ENCODE measurements around the gene BRAP. TPM values are rescaled to one million over a fixed set of nuclear protein-coding genes. Genes with fewer than 3 reads are reported as not detected.

BRAP gene
- total RNA-seq, 3 donors from 2014 or later (not counting 1 experiment from before 2014, with no cell fraction given), result 24.6 to 28.8 (median 27.8) TPM

DNA sequence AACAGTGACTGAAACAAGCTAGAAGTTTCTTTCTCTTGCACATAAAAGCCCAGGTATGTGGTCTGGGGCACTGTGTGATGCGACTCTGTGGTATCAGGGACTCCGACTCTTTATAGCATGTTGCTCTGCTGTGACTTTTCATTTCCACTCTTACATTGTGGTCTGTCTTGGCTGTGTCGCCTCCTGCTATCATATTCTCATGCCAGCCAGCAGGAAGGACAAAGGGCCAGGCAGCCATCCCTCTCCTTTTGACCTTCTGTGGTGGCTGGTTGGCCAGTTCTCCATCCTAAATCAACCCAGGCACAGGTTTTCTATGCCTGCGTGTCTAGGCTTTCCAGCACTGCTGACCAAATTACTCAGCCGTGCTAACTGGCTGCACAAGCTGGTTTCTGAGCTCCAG is 8.1 kb upstream of the BRAP start:
- DNase-seq, result no peak
- TF ChIP-seq, protein P1, sequence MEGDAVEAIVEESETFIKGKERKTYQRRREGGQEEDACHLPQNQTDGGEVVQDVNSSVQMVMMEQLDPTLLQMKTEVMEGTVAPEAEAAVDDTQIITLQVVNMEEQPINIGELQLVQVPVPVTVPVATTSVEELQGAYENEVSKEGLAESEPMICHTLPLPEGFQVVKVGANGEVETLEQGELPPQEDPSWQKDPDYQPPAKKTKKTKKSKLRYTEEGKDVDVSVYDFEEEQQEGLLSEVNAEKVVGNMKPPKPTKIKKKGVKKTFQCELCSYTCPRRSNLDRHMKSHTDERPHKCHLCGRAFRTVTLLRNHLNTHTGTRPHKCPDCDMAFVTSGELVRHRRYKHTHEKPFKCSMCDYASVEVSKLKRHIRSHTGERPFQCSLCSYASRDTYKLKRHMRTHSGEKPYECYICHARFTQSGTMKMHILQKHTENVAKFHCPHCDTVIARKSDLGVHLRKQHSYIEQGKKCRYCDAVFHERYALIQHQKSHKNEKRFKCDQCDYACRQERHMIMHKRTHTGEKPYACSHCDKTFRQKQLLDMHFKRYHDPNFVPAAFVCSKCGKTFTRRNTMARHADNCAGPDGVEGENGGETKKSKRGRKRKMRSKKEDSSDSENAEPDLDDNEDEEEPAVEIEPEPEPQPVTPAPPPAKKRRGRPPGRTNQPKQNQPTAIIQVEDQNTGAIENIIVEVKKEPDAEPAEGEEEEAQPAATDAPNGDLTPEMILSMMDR (IDR thresholded peaks at IDR 0.05), result no peak
- Histone ChIP-seq H3K4me3 (ENCODE audit: low read length) (no peak overlapping the region), H3K4me1 (ENCODE audit: control insufficient read depth, insufficient read depth, low read length) (no peaks in the 10 kb centered on the region), H3K36me3 (ENCODE audit: control insufficient read depth, insufficient read depth, low read length) (peaks cover 15% of the 10 kb centered on the region), H3K9me3 (ENCODE audit: control insufficient read depth, insufficient read depth, low read length) (no peaks in the 10 kb centered on the region), H3K27ac (ENCODE audit: low read length) (no peak overlapping the region), H3K27me3 (ENCODE audit: control insufficient read depth, insufficient read depth, low read length) (no peaks in the 10 kb centered on the region)
- peaks cover 0 to 6% of the 10 kb centered on the region in 2 donors for H3K4me1 Mint-ChIP-seq
- H3K27ac Mint-ChIP-seq, result no peak overlapping the region
- no peaks in the 10 kb centered on the region for H3K27me3 Mint-ChIP-seq (ENCODE audit: low read depth in 2 of 2)
- ATAC-seq, result no peak
- intact Hi-C loops (cut with micrococcal nuclease), result no loop called here
- WGBS (ENCODE audit: insufficient coverage), result 93% methylated on average over 5 of the region's 5 CpGs
- H3K4me3 Mint-ChIP-seq, result no peak overlapping the region
- no peaks in the 10 kb centered on the region for H3K9me3 Mint-ChIP-seq
- H3K36me3 Mint-ChIP-seq, result no peaks in the 10 kb centered on the region

DNA sequence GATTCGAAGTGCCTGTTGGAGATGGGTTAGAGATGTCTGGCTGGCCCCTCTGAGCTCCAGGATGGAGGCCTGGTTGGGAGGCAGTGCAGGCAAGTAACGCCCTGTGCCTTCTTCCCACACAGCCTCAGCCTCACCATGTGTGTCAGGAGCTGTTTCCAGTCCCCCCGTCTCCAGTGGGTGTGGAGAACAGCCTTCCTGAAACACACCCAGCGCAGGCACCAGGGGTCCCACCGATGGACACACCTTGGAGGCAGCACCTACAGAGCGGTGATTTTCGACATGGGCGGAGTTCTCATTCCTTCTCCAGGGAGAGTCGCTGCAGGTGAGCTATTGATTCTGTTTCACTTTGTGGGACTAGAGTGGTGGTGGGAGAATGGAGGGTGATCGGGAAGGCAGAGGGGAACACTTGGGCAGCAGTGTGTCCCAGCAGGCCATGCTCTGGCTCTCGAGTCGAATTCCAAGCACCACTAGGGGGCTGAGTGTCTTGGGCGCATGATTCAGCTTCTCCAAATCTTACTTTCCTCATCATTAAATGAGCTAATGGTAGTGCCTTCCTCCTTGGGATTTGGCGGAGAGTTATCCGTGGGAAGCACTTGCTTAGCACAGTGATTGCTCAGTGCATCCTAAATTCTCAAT is 6.9 kb upstream of the BRAP start:
- Mint-ChIP-seq H3K36me3 (no peaks in the 10 kb centered on the region), H3K4me3 (no peak overlapping the region), H3K27me3 (ENCODE audit: low read depth in 2 of 2) (no peaks in the 10 kb centered on the region), H3K9me3 (no peaks in the 10 kb centered on the region), H3K4me1 (peaks cover 0 to 6% of the 10 kb centered on the region in 2 donors), H3K27ac (no peak overlapping the region)
- no peaks in the 10 kb centered on the region for H3K9me3 ChIP-seq (ENCODE audit: control insufficient read depth, insufficient read depth, low read length)
- DNase-seq, result no peak
- WGBS (ENCODE audit: insufficient coverage), result 95% methylated on average over 15 of the region's 15 CpGs
- H3K27me3 ChIP-seq (ENCODE audit: control insufficient read depth, insufficient read depth, low read length), result no peaks in the 10 kb centered on the region
- no peak overlapping the region for H3K4me3 ChIP-seq (ENCODE audit: low read length)
- no peak for ATAC-seq
- peaks cover 13% of the 10 kb centered on the region for H3K36me3 ChIP-seq (ENCODE audit: control insufficient read depth, insufficient read depth, low read length)
- H3K27ac ChIP-seq (ENCODE audit: low read length), result no peak overlapping the region
- H3K4me1 ChIP-seq (ENCODE audit: control insufficient read depth, insufficient read depth, low read length), result no peaks in the 10 kb centered on the region
- intact Hi-C loops (cut with micrococcal nuclease), result no loop called here
- TF ChIP-seq, protein P1 (IDR thresholded peaks at IDR 0.05), result no peak

DNA sequence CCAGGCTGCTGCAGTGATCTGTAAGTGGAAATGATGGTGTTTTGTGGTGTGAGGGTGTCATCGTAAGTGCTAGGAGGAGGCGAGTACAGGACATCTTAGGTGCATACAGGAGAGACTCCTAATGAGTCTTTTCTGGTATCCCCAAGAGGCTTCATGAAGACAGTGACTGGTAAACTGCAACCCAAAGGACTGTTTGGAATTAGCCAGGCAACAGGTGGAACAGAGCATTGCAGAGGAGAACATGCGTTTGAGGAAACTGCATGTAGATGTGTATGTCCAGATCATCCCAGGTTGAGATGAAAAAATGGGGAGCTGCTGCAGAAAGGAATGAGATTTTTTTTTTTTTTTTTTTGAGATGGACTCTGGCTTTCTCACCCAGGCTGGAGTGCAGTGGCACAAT is 5.5 kb upstream of the BRAP start:
- Histone ChIP-seq H3K27ac (ENCODE audit: low read length) (no peak overlapping the region), H3K27me3 (ENCODE audit: control insufficient read depth, insufficient read depth, low read length) (no peaks in the 10 kb centered on the region), H3K4me3 (ENCODE audit: low read length) (no peak overlapping the region), H3K9me3 (ENCODE audit: control insufficient read depth, insufficient read depth, low read length) (no peaks in the 10 kb centered on the region), H3K36me3 (ENCODE audit: control insufficient read depth, insufficient read depth, low read length) (peaks cover 13% of the 10 kb centered on the region), H3K4me1 (ENCODE audit: control insufficient read depth, insufficient read depth, low read length) (peaks cover 5% of the 10 kb centered on the region)
- no peaks in the 10 kb centered on the region for H3K36me3 Mint-ChIP-seq
- no peak overlapping the region for H3K27ac Mint-ChIP-seq
- H3K27me3 Mint-ChIP-seq (ENCODE audit: low read depth in 2 of 2), result no peaks in the 10 kb centered on the region
- ATAC-seq (no peak), DNase-seq (no peak)
- intact Hi-C loops (cut with micrococcal nuclease), result no loop called here
- no peaks in the 10 kb centered on the region for H3K9me3 Mint-ChIP-seq
- TF ChIP-seq, protein P1 (IDR thresholded peaks at IDR 0.05), result no peak
- no peak overlapping the region for H3K4me3 Mint-ChIP-seq
- 89% methylated on average over 3 of the region's 3 CpGs for WGBS (ENCODE audit: insufficient coverage)
- peaks cover 8 to 19% of the 10 kb centered on the region in 2 donors for H3K4me1 Mint-ChIP-seq

DNA sequence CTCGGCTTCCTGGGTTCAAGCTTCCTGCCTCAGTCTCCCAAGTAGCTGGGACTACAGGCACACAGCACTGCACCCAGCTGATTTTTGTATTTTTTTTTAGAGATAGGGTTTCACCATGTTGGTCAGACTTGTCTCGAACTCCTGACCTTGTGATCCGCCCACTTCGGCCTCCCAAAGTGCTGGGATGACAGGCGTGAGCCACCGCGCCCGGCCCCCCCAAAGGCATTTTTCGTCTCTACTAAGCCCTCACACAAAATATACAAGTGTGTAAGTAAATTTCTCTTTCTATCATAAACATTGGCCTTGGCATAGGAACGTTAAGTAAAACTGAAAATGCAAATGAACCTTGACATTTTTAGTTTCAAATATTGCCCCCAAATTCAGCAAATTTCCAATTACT is 2.2 kb upstream of the BRAP start:
- Histone ChIP-seq H3K27ac (ENCODE audit: low read length) (no peak overlapping the region), H3K9me3 (ENCODE audit: control insufficient read depth, insufficient read depth, low read length) (no peaks in the 10 kb centered on the region), H3K27me3 (ENCODE audit: control insufficient read depth, insufficient read depth, low read length) (no peaks in the 10 kb centered on the region), H3K36me3 (ENCODE audit: control insufficient read depth, insufficient read depth, low read length) (peaks cover 3% of the 10 kb centered on the region), H3K4me1 (ENCODE audit: control insufficient read depth, insufficient read depth, low read length) (peaks cover 21% of the 10 kb centered on the region), H3K4me3 (ENCODE audit: low read length) (no peak overlapping the region)
- Mint-ChIP-seq H3K27me3 (ENCODE audit: low read depth in 2 of 2) (no peaks in the 10 kb centered on the region), H3K27ac (peak overlapping the region in 1 of 2 donors; percentile 91), H3K4me1 (peaks cover 34 to 52% of the 10 kb centered on the region in 2 donors), H3K4me3 (peak overlapping the region; percentile 52), H3K9me3 (no peaks in the 10 kb centered on the region), H3K36me3 (no peaks in the 10 kb centered on the region)
- intact Hi-C loops (cut with micrococcal nuclease), result loop anchor here (2.0 kb wide), 2 partner anchors 89 to 125 kb away; partner anchors contain the start of gene ATXN2
- ATAC-seq, result no peak
- TF ChIP-seq, protein P1 (IDR thresholded peaks at IDR 0.05), result no peak
- WGBS (ENCODE audit: insufficient coverage), result 98% methylated on average over 9 of the region's 10 CpGs
- DNase-seq, result no peak

Measured in natural killer cell (primary cell).